Adipocyte (in vitro differentiated cells): ENCODE measurements around the gene FOXB1.

ENCODE experiments used
- DNase-seq: peaks from one replicate; pipeline ENCODE4 v3.0.0-alpha.2; 2015; ENCODE audit warnings: low read depth
- H3K27me3 ChIP-seq: replicated peaks from 2 replicates; pipeline ENCODE4 v1.7.0; 2013; ENCODE audit warnings: mild to moderate bottlenecking, low read length, moderate library complexity; ENCODE audit not compliant: control insufficient read depth, insufficient read depth
- H3K36me3 ChIP-seq: 2 replicates; pipeline ENCODE4 v1.7.0; 2013; ENCODE audit warnings: low read length, mild to moderate bottlenecking, moderate library complexity; ENCODE audit not compliant: control insufficient read depth, insufficient read depth, severe bottlenecking
- H3K4me1 ChIP-seq: 2 replicates; pipeline ENCODE4 v1.7.0; 2013; ENCODE audit warnings: mild to moderate bottlenecking, low read length, moderate library complexity; ENCODE audit not compliant: control insufficient read depth, insufficient read depth
- H3K4me3 ChIP-seq: 2 replicates; pipeline ENCODE4 v1.7.0; 2013; ENCODE audit warnings: mild to moderate bottlenecking, low read length, moderate library complexity
- H3K9ac ChIP-seq: 2 replicates; pipeline ENCODE4 v1.7.0; 2013; ENCODE audit warnings: mild to moderate bottlenecking, low read length, moderate library complexity
- H3K9me3 ChIP-seq: 2 replicates; pipeline ENCODE4 v1.7.0; 2013; ENCODE audit warnings: mild to moderate bottlenecking, low read length, moderate library complexity; ENCODE audit not compliant: control insufficient read depth

The FOXB1 gene

DNA sequence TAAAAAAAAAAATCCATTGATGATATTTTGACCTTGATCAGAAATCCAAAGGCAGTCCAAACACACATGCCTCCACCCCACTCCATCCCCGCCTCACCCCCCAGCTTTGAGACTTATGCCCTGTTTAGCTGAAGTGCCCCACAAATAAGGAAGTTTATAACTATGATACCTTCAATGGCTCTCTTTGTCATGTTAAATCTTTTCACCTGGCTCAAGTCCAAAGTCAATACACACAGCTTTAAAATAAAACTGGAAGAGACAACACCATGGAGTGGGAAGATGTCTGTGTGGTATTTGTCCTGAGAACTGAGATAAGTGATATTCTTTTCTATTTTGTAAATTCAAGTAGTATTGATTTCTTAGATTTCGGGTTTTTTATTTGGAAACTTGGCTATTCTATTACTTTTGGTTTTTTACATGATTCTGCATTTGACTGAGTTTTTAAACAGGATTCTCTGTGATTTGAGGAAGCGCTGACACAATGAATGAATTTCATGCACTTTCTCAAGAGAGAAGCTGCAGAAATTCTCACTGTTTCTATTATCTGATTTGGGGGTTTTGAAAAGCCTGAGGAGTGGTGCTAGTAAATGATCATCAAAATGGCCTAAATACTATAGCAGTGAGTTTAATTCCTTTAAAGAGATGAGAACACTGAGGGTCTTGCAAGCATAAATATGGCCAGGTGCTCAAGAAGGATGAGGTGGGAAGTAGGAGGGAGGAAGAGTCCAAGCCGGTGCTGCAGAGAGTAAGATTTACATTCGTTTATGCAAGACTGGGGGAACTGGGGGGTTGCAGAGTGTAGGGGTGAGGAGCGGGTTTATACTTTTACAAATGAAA, 5.2 kb downstream of the FOXB1 start:
- no peak overlapping the region for H3K4me3 ChIP-seq
- peaks cover 97% of the 10 kb centered on the region for H3K27me3 ChIP-seq

DNA sequence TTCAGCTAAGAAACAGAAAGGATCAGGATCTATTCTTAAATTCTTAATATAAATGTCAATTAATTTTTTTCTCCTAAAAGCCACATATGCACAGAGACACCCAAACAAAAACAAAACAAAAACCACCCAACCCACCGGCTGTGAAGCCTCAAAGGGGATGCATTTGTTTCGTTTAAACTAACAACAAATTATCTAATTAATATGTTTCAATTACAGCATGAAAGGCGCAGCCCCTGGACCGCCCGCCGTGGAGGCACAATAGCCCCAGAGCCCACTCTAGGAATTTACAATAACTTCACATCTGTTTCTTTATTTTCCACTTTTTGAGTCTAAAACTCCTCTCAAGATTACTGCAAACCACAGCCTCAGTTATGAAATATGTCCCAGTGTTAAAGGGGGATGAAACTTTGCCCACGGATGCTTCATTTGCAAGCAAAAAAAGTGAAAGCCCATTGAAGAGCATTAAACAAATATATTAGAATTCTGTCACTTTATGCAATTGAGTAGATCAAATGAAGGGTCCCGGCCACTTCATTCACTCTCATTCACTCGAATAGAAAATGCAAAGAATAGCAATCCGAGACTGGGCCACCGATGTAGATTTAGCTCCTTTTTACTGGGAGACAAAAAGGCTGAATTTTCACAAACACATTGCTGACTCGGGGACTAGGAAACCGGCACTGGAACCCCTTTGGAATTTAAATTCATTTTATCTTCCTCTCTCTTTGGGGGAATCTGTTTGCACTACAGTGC, 6.0 kb downstream of the FOXB1 start:
- Histone ChIP-seq H3K27me3 (peaks cover 93% of the 10 kb centered on the region), H3K9me3 (no peaks in the 10 kb centered on the region), H3K36me3 (no peaks in the 10 kb centered on the region), H3K4me3 (no peak overlapping the region), H3K9ac (no peak overlapping the region), H3K4me1 (peaks cover 4% of the 10 kb centered on the region)
- DNase-seq, result no peak

More for the DNA sequence above, 5.2 kb downstream of the FOXB1 start:
- no peak for DNase-seq
- Histone ChIP-seq H3K9me3 (no peaks in the 10 kb centered on the region), H3K36me3 (no peaks in the 10 kb centered on the region), H3K4me1 (peaks cover 6% of the 10 kb centered on the region), H3K9ac (no peak overlapping the region)

DNA sequence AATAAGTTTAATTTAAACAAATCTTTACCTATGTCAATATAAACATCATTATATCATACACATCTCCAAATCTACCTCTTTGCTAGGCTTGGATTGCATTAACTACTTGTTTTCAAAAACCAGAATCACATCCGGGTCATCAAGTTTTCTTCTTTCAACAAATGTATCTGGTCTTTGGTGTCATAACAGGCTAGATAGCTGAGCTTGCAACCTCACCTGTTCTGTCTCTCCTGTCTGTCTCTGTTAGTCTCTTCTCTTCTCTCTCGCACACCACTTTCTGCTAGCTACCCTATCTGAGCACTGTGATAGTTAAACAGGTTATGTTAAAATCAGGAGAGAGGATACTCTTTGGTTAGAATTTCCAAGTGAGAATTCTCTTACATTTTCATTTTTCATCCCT, 6.7 kb downstream of the FOXB1 start:
- Histone ChIP-seq H3K36me3 (no peaks in the 10 kb centered on the region), H3K4me3 (no peak overlapping the region), H3K9me3 (no peaks in the 10 kb centered on the region), H3K27me3 (peaks cover 91% of the 10 kb centered on the region), H3K9ac (no peak overlapping the region), H3K4me1 (peaks cover 4% of the 10 kb centered on the region)
- no peak for DNase-seq

DNA sequence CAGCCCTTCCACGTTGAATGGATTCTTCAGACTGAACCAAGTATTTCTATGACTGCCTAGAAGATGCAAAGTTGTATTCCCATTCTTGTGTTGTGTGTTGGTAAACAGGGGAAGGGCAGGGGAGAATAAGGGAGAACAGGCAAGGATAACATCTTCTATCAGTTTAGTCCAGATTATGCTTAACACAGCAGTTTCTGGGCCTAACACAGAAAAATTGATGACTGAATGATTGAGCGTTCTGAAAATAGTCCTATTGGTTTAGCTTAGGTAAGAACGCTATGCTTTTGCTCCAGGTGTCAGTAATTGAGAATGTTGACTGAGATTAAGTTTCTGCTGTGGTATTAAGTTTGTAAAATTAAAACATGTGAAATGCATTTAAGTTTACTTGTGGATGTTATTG, 8.6 kb downstream of the FOXB1 start:
- no peak overlapping the region for H3K9ac ChIP-seq
- peaks cover 79% of the 10 kb centered on the region for H3K27me3 ChIP-seq
- peaks cover 6% of the 10 kb centered on the region for H3K9me3 ChIP-seq
- H3K36me3 ChIP-seq, result no peaks in the 10 kb centered on the region
- H3K4me3 ChIP-seq, result no peak overlapping the region
- H3K4me1 ChIP-seq, result no peaks in the 10 kb centered on the region
- DNase-seq, result no peak

DNA sequence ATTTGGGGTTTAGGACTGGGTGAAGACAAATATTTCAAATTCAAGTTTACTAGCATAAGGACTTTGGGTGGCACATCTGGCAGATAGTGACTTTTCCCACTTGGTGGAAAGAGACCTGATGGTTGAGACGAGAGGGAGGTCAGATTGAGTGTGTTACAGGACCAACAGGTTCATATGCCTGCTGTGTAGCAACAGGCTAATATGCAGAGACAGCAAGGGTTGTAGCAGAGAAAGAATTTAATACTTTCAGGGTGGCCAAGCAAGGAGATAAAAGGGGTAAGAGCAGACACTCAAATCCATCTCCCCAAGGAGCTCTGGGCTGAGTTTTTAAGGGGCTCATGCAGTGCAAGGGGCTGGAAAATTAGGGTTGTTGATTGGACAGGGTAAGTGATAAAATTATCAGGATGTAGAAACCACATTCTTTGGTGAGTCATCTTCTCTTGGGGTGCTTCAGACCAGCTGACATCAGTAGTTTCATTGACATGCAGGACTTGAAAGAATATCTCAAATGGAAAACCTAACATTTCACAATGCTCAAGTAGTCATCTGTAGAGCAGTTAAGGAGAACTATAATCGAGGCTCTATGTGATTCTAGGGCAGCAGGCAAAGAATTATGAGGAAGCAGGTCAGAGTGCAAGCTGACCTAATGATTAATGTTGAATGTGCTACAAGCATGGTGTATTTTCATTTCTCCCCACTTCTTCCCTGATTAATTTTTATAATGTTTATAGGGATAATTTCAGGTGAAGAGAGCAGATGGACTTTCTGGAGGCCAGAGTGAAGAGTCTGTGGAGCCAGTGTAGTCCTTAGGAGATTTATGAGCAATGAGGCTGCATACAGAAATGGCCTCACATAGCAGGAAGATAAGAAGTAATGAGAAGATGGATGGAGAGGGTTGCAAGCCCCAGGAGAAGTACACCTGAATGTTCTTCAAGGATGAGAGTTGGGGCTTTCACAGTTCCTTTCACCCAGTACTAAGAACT, 13.7 kb downstream of the FOXB1 start:
- Histone ChIP-seq H3K27me3 (peaks cover 40% of the 10 kb centered on the region), H3K9ac (no peak overlapping the region), H3K4me3 (no peak overlapping the region), H3K36me3 (no peaks in the 10 kb centered on the region), H3K9me3 (peaks cover 7% of the 10 kb centered on the region), H3K4me1 (no peaks in the 10 kb centered on the region)
- no peak for DNase-seq

DNA sequence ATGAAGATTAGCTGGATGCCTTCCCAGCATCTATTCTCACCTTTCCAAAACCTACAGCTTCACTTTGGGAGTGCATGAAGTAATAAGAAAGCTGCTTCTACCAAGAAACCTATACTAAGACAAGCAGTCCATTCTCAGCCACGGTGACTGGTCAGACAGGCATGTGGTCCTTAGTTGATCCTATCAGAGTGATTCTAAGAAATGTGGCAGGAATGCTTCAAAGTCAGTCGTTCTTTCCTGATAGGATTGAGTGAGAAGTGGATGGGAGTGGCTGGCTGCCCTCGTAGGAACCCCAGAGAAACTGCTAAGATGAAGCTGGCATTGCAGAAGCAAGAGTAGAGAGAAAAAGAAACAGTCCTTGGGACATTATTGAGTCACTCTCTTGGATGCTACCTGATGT, 16.6 kb downstream of the FOXB1 start:
- no peaks in the 10 kb centered on the region for H3K4me1 ChIP-seq
- peaks cover 7% of the 10 kb centered on the region for H3K9me3 ChIP-seq
- no peak overlapping the region for H3K4me3 ChIP-seq
- H3K27me3 ChIP-seq, result peaks cover 16% of the 10 kb centered on the region
- DNase-seq, result no peak
- H3K9ac ChIP-seq, result no peak overlapping the region
- no peaks in the 10 kb centered on the region for H3K36me3 ChIP-seq

DNA sequence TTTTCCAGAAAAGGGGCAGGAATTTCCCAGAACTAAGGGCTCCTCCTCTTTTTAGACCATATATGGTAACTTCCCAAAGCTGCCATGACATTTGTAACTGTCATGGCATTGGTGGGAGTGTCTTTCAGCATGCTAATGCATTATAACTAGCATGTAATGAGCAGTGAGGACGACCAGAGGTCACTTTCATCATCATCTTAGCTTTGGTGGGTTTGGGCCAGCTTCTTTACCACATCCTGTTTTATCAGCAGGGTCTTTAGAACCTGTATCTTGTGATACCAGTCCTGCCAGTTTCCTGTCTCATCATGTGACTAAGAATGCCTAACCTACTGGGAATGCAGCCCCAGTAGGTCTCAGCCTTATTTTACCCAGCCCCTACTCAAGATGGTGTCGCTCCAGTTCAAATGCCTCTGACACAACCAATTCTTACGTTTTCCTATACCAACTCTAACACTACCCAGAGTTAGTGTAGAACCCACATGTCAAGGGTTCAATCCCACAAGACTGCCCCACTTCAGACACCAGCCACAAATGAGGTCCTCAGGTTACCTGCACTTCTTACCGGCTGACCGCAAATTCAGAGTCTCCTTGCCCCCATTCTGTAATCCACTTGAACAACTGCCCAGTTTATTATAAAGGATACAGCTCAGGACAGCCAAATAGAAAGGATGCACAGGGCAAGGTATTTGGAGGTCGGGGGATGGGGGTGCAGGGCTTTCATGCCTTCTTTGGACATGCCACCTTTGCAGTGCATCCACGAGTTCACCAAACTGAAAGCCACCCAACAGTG, 17.7 kb downstream of the FOXB1 start:
- peaks cover 10% of the 10 kb centered on the region for H3K27me3 ChIP-seq
- H3K36me3 ChIP-seq, result no peaks in the 10 kb centered on the region
- no peak overlapping the region for H3K9ac ChIP-seq
- H3K4me3 ChIP-seq, result no peak overlapping the region
- H3K4me1 ChIP-seq, result no peaks in the 10 kb centered on the region
- DNase-seq, result no peak
- H3K9me3 ChIP-seq, result peaks cover 7% of the 10 kb centered on the region

DNA sequence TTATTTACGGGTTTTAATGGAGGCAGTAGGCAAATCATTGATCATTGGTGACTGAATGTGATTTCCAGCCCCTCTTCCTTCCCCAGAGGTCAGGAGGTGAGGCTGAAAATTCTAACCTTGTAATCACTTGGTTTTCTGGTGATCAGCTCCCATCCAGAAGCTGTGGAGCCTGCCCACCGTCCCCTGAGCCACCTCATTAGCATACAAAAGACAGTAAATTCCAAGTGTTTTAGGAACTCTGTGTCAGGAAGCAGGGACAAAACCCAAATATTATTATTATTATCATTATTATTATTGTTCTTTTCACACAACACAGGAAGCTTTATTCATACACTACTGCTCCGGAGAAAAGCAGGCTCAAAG, 18.2 kb downstream of the FOXB1 start:
- H3K27me3 ChIP-seq, result peaks cover 10% of the 10 kb centered on the region
- H3K4me1 ChIP-seq, result no peaks in the 10 kb centered on the region
- H3K9ac ChIP-seq, result no peak overlapping the region
- H3K9me3 ChIP-seq, result peaks cover 4% of the 10 kb centered on the region
- no peak for DNase-seq
- H3K4me3 ChIP-seq, result no peak overlapping the region
- H3K36me3 ChIP-seq, result no peaks in the 10 kb centered on the region

DNA sequence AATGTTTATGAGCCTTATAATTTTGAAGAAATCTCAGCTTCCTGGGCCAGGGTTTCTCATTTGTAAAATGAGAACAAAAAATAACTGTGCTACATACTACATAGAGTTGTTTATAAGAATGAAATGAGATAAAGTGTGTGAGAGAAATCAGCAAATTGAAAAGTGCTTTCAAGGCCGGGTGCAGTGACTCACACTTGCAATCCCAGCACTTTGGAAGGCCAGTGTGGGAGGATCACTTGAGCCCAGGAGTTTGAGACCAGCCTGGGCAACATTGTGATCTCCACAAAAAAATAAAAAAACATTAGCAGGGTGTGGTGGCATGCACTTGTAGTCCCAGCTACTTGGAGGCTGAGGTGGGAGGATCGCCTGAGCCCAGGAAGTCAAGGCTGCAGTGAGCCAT, 22.4 kb downstream of the FOXB1 start:
- Histone ChIP-seq H3K9me3 (peaks cover 6% of the 10 kb centered on the region), H3K4me3 (no peak overlapping the region), H3K9ac (no peak overlapping the region), H3K4me1 (no peaks in the 10 kb centered on the region), H3K36me3 (no peaks in the 10 kb centered on the region), H3K27me3 (peaks cover 15% of the 10 kb centered on the region)
- DNase-seq, result no peak

DNA sequence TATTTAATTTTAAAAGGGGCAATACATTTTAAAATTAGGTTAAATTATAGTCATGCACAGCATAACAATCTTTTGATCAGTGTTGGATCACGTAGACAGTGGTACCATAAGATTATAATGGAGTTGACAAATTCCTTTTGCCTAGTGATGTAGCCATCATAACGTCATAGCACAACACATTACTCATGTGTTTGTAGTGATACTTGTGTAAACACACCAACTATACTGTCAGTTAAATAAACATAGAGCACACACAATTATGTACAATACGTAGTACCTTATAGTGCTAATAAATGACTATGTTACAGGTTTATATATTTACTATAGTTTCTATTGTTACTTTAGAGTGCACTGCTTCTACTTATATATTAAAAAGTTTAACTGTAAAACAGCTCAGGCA, 31.2 kb downstream of the FOXB1 start:
- Histone ChIP-seq H3K36me3 (no peaks in the 10 kb centered on the region), H3K4me1 (no peaks in the 10 kb centered on the region), H3K27me3 (peaks cover 44% of the 10 kb centered on the region), H3K9ac (no peak overlapping the region), H3K9me3 (peaks cover 6% of the 10 kb centered on the region), H3K4me3 (no peak overlapping the region)
- DNase-seq, result no peak
